Fibroblast of peridontal ligament (primary cell): ENCODE results near the gene NAPG.
A peak's percentile ranks its signal among the peaks of the same experiment; 100 is the strongest.
"Not testable (repeated sequence)": the region's sequence is repeated elsewhere in the genome, so short reads cannot be mapped to it uniquely, and the experiment has no call there.

Source experiments
- DNase-seq: peaks from one replicate; pipeline ENCODE4 v3.0.0-alpha.2; 2010; ENCODE audit errors: extremely low read depth

The NAPG gene

DNA sequence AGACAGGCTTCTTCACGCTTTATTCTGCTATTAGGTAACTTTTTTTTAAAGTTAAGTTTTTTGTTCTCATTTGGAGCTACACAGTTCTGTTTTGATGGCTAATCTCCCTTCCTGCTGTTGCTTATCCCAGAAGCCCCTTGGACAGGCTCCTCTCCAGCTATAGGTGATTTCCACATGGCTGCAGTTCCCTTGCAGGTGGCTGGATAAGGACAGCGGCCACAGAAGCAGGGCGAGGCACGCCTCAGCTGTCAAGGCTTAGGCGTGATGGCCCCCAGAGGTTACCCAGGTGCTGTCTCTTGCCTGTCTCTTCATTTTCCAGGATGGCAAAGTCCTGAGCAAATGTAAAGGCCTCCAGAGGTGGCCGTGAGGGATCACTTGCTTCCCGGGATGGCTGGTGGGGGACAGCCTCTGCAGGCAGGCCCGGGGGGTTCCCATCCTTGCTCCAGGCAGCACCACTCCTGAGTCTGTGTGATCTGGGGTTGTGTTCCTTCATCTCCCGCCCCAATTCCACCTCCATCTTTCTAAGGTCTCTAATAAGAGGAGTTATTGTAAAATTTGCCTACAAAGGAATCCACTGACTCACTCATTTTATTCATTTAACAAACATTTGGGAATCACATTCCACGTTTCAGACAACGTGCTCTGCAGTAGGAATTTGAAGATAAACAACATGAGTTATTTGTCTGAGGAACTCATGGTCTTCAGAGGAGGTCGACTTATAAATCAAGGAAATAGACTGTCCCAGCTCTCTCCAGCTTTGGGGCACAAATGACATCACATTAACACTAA lies 53.4 kb downstream of the NAPG start:
- peak; percentile 49 for DNase-seq

DNA sequence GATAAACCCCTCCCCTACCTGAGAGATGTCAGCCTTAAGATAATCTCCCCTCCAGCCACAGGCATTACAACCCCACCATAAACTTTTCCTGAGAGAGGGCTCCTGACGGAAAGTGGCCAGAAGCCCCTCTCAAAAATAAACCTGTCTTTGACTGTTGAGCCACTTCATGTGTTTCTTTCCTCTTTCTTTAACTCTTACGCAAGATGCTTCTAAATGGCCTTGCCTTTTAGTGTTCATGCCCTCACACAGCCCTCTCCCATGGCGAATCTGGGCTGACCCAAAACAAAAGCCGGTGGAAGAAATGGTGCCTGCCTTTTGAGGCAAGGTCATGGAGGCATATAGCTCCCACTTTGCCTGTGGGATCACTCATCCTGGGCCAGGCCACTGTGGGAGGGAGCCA lies 54.4 kb downstream of the NAPG start:
- DNase-seq = no peak

DNA sequence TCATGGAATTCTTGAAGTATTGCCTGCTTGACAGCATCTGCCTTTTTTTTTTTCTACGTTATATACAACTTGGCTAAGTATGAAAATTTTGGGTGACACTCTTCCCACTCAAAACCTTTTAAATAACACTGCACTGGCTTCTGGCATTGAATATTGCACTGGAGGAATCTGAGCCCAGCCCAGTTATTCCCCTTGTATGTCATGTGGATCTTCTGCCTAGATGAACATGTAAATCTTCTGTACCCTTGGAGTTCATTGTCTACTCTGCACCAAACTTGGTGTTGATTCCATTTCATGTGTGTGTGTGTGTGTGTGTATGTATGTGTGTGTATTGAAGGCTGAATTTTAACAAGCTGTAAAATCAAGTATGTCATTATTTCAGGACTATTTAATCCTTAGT lies 59.4 kb downstream of the NAPG start:
- no peak for DNase-seq

DNA sequence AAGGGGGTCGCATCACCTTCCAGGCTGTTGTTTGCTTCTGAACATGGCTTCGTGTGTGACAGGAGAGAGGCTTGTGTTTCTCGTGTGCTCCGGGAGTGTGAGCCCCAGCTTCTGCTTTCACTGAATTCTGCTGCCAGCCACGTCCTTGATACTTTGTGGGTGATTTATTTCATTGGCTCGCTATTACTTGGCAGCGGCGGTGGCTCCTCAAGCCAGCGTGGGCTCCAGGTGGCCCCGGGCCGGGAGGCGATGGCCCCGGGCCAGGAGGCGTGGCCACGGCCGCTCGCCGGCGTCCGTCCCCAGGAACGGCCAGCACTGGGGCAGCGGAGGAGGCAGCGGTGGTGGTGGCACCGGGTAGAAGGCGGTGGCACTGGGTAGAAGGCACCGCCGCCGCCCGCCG lies 63.1 kb downstream of the NAPG start:
- no peak for DNase-seq

DNA sequence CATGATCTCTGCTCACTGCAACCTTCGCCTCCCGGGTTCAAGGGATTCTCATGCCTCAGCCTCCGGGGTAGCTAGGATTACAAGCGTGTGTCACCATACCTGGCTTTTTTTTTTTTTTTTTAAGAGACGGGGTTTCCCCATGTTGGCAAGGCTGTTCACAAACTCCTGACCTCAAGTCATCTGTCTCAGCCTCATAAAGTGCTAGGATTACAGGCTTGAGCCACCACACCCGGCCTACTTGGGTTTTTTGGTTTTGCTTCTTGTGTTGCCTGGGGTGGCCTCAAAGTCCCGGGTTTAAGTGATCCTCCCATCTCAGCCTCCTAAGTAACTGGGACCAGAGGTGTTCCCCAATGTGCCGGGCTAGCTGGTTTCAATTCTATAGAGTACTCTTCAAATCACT lies 64.6 kb downstream of the NAPG start:
- DNase-seq = no peak

DNA sequence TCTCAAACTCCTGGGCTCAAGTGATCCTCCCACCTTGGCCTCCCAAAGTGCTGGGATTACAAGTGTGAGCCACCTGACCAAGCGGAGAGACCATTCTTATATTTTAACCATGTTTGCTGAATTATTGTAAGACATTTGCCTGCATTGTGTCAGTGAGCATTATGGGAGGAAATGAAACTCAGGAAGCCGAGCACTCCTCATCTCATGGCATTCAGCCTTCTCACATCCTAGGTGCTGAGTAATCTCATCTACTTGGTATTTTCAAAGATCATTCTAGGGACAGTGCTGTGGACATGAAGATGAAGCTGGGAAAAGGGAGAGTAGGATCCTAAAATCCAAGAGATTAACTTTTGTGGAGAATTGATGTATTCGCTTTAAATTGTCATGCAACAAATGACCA lies 66.1 kb downstream of the NAPG start:
- DNase-seq = no peak

DNA sequence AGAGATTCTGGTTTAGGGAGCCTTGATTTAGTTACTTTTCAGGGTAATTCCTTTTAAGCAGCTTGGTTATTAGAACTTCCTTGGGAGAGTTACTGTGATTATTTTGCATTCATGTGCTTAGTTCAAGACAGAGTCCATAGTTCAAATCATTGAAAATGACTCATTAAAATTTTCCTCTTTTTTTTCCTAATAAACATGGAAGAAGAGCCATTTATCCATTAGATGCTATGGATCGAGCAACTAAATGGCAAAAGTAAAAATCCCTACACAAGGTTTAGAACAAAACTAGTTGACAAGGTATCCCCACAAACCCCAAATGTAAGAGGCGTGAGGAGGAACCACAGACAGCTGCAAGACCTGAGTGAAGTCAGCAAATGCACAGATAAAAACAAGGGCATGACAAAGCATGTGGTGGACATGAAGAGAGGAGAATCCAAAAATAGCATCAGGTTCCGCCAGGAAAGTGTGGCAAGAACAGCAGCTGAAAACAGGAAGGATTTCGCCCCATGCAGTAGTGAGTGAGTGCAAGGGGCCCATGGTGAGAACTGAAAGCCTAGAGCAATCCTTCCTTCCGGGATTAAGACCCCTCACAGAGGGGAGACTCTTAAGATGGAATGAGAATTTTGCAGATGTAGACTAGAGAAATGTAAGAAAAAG lies 67.7 kb downstream of the NAPG start:
- DNase-seq = not testable (repeated sequence)

DNA sequence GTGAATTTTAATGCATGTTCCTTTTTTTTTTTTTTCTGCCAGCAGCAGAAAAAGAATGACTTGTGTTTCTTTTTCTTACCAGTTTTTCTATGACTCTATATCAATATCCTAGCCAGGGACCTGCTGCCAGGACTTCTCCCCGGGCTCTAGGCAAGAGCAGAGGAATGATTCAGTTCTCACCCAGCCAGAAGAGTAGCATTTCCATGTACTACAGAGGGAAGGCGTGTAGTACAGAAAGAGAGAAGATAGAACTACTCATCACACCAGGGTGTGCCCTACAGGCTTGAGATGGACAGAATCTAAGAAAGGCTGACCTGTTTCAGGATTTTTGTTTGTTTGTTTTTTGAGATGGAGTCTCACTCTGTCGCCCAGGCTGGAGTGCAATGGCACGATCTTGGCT lies 70.1 kb downstream of the NAPG start:
- DNase-seq = not testable (repeated sequence)

DNA sequence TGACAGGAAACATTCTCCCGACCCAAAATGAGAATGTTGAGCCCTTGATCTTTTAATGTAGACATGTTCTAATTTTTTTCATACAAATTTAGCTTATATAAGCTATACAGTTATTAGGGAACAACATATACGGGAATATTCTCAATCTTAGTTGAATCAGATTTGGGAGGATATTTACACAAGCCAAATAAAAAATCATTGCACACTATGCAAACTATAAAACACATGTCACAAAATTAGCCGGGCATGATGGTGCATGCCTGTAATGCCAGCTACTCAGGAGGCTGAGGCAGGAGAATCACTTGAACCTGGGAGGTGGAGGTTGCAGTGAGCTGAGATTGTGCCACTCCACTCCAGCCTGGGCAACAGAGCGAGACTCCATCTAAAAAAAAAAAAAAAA lies 71.9 kb downstream of the NAPG start:
- DNase-seq = not testable (repeated sequence)

DNA sequence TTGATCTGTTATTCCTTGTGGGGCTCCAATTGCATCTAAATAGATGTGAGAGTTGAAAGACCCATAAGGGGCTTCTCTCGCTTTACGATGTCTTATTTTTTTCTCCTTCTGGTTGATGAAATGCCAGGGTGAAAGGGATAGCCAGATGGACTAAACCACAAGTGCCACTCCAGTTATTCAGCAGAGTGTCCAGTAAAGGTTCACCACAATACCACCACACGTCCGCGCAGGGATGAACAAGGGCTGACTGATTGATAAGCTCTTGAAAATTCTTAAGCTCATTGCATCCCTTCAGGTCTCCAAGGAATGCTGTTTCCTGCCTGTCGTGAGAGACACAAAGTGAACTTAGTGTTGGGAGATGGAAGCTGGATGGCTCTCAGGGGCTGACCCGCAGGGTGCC lies 74.9 kb downstream of the NAPG start:
- DNase-seq = not testable (repeated sequence)
